Chondrocyte (in vitro differentiated cells): ENCODE measurements around the gene TTC34. TPM values are rescaled to one million over a fixed set of nuclear protein-coding genes. Genes with fewer than 3 reads are reported as not detected.
"Not testable (repeated sequence)": the region's sequence is repeated elsewhere in the genome, so short reads cannot be mapped to it uniquely, and the experiment has no call there.

ENCODE experiments used
- DNase-seq: peaks from one replicate; pipeline ENCODE4 v3.0.0; 2021; ENCODE audit warnings: mixed read lengths, low spot score
- H3K27ac Mint-ChIP-seq: one replicate; pipeline ENCODE4 v1.8.0; 2021; ENCODE audit warnings: mild to moderate bottlenecking, moderate library complexity, mixed read lengths; ENCODE audit not compliant: unreplicated experiment
- H3K27me3 Mint-ChIP-seq: 2 replicates; pipeline ENCODE4 v1.8.0; 2021; ENCODE audit warnings: low read depth, mixed read lengths
- H3K36me3 Mint-ChIP-seq: 2 replicates; pipeline ENCODE4 v1.8.0; 2021; ENCODE audit warnings: low read depth, mixed read lengths
- H3K4me1 Mint-ChIP-seq: 2 replicates; pipeline ENCODE4 v1.8.0; 2021; ENCODE audit warnings: low read depth, mild to moderate bottlenecking, mixed read lengths
- H3K4me3 Mint-ChIP-seq: one replicate; pipeline ENCODE4 v1.8.0; 2021; ENCODE audit warnings: mild to moderate bottlenecking, moderate library complexity, mixed read lengths; ENCODE audit not compliant: unreplicated experiment
- H3K9me3 Mint-ChIP-seq: 2 replicates; pipeline ENCODE4 v1.8.0; 2021; ENCODE audit warnings: low read depth, mixed read lengths
- total RNA-seq: library from RNA; stranded (reverse); gene quantifications from 3 replicates; pipeline ENCODE4 v1.2.1, GENCODE V29; 2021
- TF ChIP-seq, protein P1 (sequence below): fragments of 200-600 bp; sonication (generic); IDR thresholded peaks from 2 replicates; pipeline ENCODE4 v1.5.0; 2021; ENCODE audit warnings: antibody characterized with exemption, mild to moderate bottlenecking, moderate library complexity

TTC34 gene
- total RNA-seq, 1 donor from 2014 or later = 0.60 TPM

DNA sequence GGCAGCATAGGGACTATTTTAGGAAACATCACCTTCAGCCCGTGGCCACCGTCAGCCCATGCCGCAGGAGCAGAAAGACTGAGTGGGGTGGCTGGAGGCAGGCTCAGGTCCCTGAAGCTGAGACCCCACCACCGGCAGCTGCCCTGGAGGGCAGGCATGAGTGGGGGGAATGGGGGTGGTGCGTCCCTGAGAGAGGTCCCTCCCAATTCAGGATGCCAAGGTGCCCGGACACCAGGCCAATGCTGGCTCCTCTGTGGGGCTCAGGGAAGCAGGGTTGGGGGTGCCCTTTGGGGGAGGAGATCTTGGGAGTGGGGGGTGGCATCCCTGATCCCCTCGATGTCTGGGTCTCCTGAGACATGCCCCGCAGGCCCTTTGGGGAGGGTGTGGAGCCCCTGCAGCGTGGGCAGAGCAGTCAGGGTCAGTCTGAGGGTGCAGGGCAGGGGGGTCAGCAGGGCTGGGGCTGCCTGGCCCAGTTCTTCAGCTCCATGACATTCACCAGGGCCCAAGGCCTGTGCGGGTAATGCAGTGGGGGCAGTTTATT lies 998 bp upstream of the TTC34 start:
- Mint-ChIP-seq H3K27me3 (no peaks in the 10 kb centered on the region), H3K4me1 (no peaks in the 10 kb centered on the region), H3K27ac (no peak overlapping the region), H3K9me3 (peaks cover 6% of the 10 kb centered on the region), H3K4me3 (no peak overlapping the region), H3K36me3 (no peaks in the 10 kb centered on the region)
- DNase-seq = peak; percentile 73
- TF ChIP-seq, protein P1, sequence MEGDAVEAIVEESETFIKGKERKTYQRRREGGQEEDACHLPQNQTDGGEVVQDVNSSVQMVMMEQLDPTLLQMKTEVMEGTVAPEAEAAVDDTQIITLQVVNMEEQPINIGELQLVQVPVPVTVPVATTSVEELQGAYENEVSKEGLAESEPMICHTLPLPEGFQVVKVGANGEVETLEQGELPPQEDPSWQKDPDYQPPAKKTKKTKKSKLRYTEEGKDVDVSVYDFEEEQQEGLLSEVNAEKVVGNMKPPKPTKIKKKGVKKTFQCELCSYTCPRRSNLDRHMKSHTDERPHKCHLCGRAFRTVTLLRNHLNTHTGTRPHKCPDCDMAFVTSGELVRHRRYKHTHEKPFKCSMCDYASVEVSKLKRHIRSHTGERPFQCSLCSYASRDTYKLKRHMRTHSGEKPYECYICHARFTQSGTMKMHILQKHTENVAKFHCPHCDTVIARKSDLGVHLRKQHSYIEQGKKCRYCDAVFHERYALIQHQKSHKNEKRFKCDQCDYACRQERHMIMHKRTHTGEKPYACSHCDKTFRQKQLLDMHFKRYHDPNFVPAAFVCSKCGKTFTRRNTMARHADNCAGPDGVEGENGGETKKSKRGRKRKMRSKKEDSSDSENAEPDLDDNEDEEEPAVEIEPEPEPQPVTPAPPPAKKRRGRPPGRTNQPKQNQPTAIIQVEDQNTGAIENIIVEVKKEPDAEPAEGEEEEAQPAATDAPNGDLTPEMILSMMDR = no peak

- DNase-seq = peak; percentile 68
- no peak overlapping the region for H3K4me3 Mint-ChIP-seq
- no peaks in the 10 kb centered on the region for H3K27me3 Mint-ChIP-seq
- no peaks in the 10 kb centered on the region for H3K36me3 Mint-ChIP-seq
- no peak overlapping the region for H3K27ac Mint-ChIP-seq
- H3K4me1 Mint-ChIP-seq = no peaks in the 10 kb centered on the region
- H3K9me3 Mint-ChIP-seq = peaks cover 8% of the 10 kb centered on the region
- TF ChIP-seq, protein P1 = no peak
Observed at GRCh38 chr1:2801046-2801445, 447 bp downstream of the TTC34 start.

- DNase-seq = no peak
- H3K4me1 Mint-ChIP-seq = no peaks in the 10 kb centered on the region
- H3K27me3 Mint-ChIP-seq = no peaks in the 10 kb centered on the region
- H3K36me3 Mint-ChIP-seq = no peaks in the 10 kb centered on the region
- TF ChIP-seq, protein P1 = no peak
- no peak overlapping the region for H3K4me3 Mint-ChIP-seq
- peaks cover 11% of the 10 kb centered on the region for H3K9me3 Mint-ChIP-seq
- H3K27ac Mint-ChIP-seq = no peak overlapping the region
Observed at GRCh38 chr1:2800664-2801045, 838 bp downstream of the TTC34 start.

- DNase-seq = peak; percentile 91
- TF ChIP-seq, protein P1 = no peak
- Mint-ChIP-seq H3K36me3 (no peaks in the 10 kb centered on the region), H3K4me1 (no peaks in the 10 kb centered on the region), H3K4me3 (no peak overlapping the region), H3K9me3 (peaks cover 14% of the 10 kb centered on the region), H3K27me3 (no peaks in the 10 kb centered on the region), H3K27ac (no peak overlapping the region)
Observed at GRCh38 chr1:2799811-2800663, 1.5 kb downstream of the TTC34 start.

DNA sequence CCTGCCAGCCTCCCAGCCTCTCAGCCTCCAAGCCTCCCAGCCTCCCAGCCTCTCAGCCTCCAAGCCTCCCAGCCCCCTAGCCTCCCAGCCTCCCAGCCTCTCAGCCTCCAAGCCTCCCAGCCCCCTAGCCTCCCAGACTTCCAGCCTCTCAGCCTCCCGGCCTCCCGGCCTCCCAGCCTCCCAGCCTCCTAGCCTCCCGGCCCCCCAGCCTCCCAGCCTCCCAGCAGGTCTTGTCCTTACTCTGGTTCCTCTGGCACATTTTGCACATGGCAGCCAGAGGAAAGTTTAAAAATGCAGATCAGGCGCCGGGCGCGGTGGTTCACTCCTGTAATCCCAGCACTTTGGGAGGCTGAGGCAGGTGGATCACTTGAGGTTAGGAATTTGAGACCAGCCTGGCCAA lies 2.5 kb downstream of the TTC34 start:
- H3K27ac Mint-ChIP-seq, H3K27me3 Mint-ChIP-seq, H3K4me1 Mint-ChIP-seq, H3K36me3 Mint-ChIP-seq, H3K4me3 Mint-ChIP-seq: not testable (repeated sequence)
- peaks cover 17% of the 10 kb centered on the region for H3K9me3 Mint-ChIP-seq
- peak; percentile 32 for DNase-seq

DNA sequence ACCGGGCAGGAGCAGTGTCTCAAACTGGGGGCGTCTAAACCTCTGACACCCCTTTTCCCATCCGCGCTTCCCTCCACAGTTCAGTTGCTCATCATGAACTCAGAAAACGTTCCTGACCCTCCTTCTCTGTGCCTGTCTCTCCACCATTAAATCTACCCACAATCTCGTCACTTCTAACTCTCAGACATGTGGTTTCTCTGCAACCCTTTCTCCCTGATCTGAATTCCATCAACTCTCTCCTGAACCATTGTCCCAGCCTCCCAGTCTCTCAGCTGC lies 3.8 kb downstream of the TTC34 start:
- Mint-ChIP-seq H3K4me3 (no peak overlapping the region), H3K9me3 (peaks cover 27% of the 10 kb centered on the region), H3K4me1 (no peaks in the 10 kb centered on the region), H3K27ac (no peak overlapping the region), H3K36me3 (no peaks in the 10 kb centered on the region), H3K27me3 (no peaks in the 10 kb centered on the region)
- TF ChIP-seq, protein P1 = no peak
- no peak for DNase-seq
